Upper lobe of left lung (tissue), 6 donors: ENCODE results near the gene DYNC2I2. TPM values are rescaled to one million over a fixed set of nuclear protein-coding genes. Genes with fewer than 3 reads are reported as not detected.

ENCODE experiments used
- ATAC-seq, 2 donors: fragments of 200-7000 bp; cut with Tn5 transposase; one replicate each; pipeline ENCODE4 v1.9.1; 2022; ENCODE audit warnings: mild to moderate bottlenecking in 2 of 2, moderate library complexity in 2 of 2; ENCODE audit not compliant: low FRiP score in 2 of 2
- DNase-seq, 2 donors: peaks; one replicate each; pipeline ENCODE4 v3.0.0-alpha.2; 2019 to 2020
- H3K27ac ChIP-seq, 4 donors: fragments of 200-600 bp; sonication (generic); one replicate each; pipeline ENCODE4 v1.5.1; 2016 to 2019
- H3K27me3 ChIP-seq, 4 donors: fragments of 200-600 bp; sonication (generic); one replicate each; pipeline ENCODE4 v1.5.1; 2017 to 2019
- H3K36me3 ChIP-seq, 4 donors: fragments of 200-600 bp; sonication (generic); one replicate each; pipeline ENCODE4 v1.5.1; 2016 to 2019
- H3K4me1 ChIP-seq, 4 donors: fragments of 200-600 bp; sonication (generic); one replicate each; pipeline ENCODE4 v1.5.1; 2018 to 2019
- H3K4me3 ChIP-seq, 4 donors: fragments of 200-600 bp; sonication (generic); one replicate each; pipeline ENCODE4 v1.5.1; 2017 to 2019; ENCODE audit warnings: mild to moderate bottlenecking in 2 of 4, moderate library complexity in 1 of 4
- H3K9me3 ChIP-seq, 4 donors: fragments of 200-600 bp; sonication (generic); one replicate each; pipeline ENCODE4 v1.5.1; 2018 to 2019
- EP300 ChIP-seq, 4 donors: sonication (generic); formaldehyde crosslinking; IDR thresholded peaks; one replicate each; pipeline ENCODE4 v1.5.1; 2017; ENCODE audit warnings: antibody characterized with exemption in 4 of 4, control low read depth in 2 of 4
- POLR2A ChIP-seq, 4 donors: fragments of 450-650 bp; IDR thresholded peaks; one replicate each; pipeline ENCODE4 v1.5.1; 2016 to 2017; ENCODE audit warnings: antibody characterized with exemption in 4 of 4, mild to moderate bottlenecking in 2 of 4
- POLR2AphosphoS5 ChIP-seq, 2 donors: sonication (generic); formaldehyde crosslinking; IDR thresholded peaks; one replicate each; pipeline ENCODE4 v1.5.1; 2017; ENCODE audit warnings: antibody characterized with exemption in 2 of 2
- WGBS, 2 donors: methylation state at CpG; one replicate each; pipeline ENCODE4 v1.1.5; 2017 to 2018; 5-methylcytosine and 5-hydroxymethylcytosine counted together
- total RNA-seq, 6 donors: library from RNA; depleted of rRNA in 4 of 6; stranded (reverse); fragments of >200 nt in 4 of 6; gene quantifications; one replicate each; pipeline versions ENCODE4 v1.1.0 to v1.2.1, GENCODE V29; 2016 to 2021
- TF ChIP-seq, protein P1 (sequence below), 6 experiments: fragments of 450-650 bp in 4 of 6; fragments of 200-600 bp in 2 of 6; sonication (generic) in 2 of 6; IDR thresholded peaks; one replicate each; pipeline ENCODE4 v1.5.1; 2016 to 2019; ENCODE audit warnings: antibody characterized with exemption in 6 of 6
- donor health status: DM: no; HTN: no; CAD: no; lungs with moderate emphysema.
- donor health status: DM: no; HTN: yes; CAD: no; lungs with severe emphysema.

Gene DYNC2I2
- total RNA-seq, 6 donors from 2014 or later = 47.8 to 105 (median 76.8) TPM

DNA sequence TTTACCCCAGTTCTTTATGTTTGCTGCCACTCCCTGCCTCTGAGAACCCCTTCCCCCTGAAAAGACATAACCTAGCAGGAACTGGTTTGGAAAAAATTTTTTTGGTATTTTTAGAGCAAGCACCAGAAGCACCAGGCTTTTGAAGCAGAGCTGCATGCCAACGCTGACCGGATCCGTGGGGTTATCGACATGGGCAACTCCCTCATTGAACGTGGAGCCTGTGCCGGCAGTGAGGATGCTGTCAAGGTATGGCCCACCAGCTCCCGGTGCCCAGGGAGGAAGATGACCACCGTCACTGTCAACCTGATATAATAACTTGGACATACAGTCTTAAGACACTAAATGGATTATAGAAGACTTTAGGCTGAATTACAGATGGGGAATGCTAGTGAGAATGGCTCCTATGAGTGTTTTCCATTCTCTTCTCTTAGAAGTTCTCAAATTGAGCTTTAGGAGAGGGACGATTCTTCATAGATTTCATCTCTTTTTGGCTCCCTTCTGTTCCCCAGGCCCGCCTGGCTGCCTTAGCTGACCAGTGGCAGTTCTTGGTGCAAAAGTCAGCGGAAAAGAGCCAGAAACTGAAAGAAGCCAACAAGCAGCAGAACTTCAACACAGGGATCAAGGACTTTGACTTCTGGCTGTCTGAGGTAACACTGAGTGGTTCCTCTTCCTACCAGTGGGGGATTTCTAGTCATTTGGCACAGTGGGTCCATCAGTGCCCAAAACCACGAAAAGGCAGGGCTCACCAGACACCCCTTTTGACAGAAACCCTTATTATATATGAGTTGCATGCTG lies 44.9 kb downstream of the DYNC2I2 start:
- TF ChIP-seq, protein P1, sequence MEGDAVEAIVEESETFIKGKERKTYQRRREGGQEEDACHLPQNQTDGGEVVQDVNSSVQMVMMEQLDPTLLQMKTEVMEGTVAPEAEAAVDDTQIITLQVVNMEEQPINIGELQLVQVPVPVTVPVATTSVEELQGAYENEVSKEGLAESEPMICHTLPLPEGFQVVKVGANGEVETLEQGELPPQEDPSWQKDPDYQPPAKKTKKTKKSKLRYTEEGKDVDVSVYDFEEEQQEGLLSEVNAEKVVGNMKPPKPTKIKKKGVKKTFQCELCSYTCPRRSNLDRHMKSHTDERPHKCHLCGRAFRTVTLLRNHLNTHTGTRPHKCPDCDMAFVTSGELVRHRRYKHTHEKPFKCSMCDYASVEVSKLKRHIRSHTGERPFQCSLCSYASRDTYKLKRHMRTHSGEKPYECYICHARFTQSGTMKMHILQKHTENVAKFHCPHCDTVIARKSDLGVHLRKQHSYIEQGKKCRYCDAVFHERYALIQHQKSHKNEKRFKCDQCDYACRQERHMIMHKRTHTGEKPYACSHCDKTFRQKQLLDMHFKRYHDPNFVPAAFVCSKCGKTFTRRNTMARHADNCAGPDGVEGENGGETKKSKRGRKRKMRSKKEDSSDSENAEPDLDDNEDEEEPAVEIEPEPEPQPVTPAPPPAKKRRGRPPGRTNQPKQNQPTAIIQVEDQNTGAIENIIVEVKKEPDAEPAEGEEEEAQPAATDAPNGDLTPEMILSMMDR (IDR thresholded peaks at IDR 0.05) = no peak
- TF ChIP-seq EP300 (IDR thresholded peaks at IDR 0.05) (no peak), POLR2A (IDR thresholded peaks at IDR 0.05) (no peak)
- DNase-seq = no peak
- Histone ChIP-seq H3K9me3 (no peaks in the 10 kb centered on the region), H3K36me3 (peaks cover 84 to 100% (median 100%) of the 10 kb centered on the region in 4 donors), H3K4me1 (no peaks in the 10 kb centered on the region), H3K27me3 (no peaks in the 10 kb centered on the region), H3K4me3 (no peak overlapping the region), H3K27ac (no peak overlapping the region)
- 96 to 98% methylated on average over 12 of the region's 12 CpGs for WGBS, 2 donors
- ATAC-seq = no peak

- Histone ChIP-seq H3K9me3 (no peaks in the 10 kb centered on the region), H3K27ac (no peak overlapping the region), H3K27me3 (no peaks in the 10 kb centered on the region), H3K36me3 (peaks cover 79 to 100% (median 98%) of the 10 kb centered on the region in 4 donors), H3K4me3 (no peak overlapping the region), H3K4me1 (no peaks in the 10 kb centered on the region)
- ATAC-seq (no peak), DNase-seq (no peak)
- WGBS, 2 donors = 83 to 96% methylated on average over 3 of the region's 3 CpGs
- TF ChIP-seq, protein P1 (IDR thresholded peaks at IDR 0.05) = no peak
- TF ChIP-seq POLR2A (IDR thresholded peaks at IDR 0.05) (no peak), EP300 (IDR thresholded peaks at IDR 0.05) (no peak), POLR2AphosphoS5 (IDR thresholded peaks at IDR 0.05) (no peak)
Observed at GRCh38 chr9:128610897-128611296, 45.8 kb downstream of the DYNC2I2 start.

DNA sequence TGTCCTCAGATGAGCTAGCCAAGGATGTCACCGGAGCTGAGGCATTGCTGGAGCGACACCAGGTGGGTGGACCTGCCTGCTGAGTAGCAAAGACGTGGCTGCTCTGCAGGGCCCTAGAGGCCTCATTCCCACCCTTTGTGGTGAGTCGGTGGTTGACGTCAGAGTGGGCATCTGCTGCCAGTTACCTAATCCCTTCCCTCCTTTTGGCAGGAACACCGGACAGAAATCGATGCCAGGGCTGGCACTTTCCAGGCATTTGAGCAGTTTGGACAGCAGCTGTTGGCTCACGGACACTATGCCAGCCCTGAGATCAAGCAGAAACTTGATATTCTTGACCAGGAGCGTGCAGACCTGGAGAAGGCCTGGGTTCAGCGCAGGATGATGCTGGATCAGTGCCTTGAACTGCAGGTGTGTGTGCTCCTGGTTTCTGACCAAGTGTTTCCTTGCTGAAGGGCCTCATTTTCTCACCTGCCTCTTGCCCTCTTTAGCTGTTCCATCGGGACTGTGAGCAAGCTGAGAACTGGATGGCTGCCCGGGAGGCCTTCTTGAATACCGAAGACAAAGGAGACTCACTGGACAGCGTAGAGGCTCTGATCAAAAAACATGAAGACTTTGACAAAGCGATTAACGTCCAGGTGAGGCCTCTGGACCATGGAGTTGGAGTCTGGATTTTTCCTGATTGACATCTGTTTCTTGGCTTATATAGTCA lies 48.9 kb downstream of the DYNC2I2 start:
- no peak for TF ChIP-seq POLR2AphosphoS5 (IDR thresholded peaks at IDR 0.05)
- TF ChIP-seq, protein P1 (IDR thresholded peaks at IDR 0.05) = no peak
- TF ChIP-seq EP300 (IDR thresholded peaks at IDR 0.05) = no peak
- no peak for TF ChIP-seq POLR2A (IDR thresholded peaks at IDR 0.05)
- Histone ChIP-seq H3K36me3 (peaks cover 74 to 100% (median 98%) of the 10 kb centered on the region in 4 donors), H3K9me3 (no peaks in the 10 kb centered on the region), H3K4me1 (no peaks in the 10 kb centered on the region), H3K4me3 (no peak overlapping the region), H3K27me3 (no peaks in the 10 kb centered on the region), H3K27ac (no peak overlapping the region)
- 83 to 87% methylated on average over 12 to 16 of the region's 16 CpGs for WGBS, 2 donors
- ATAC-seq (no peak), DNase-seq (no peak)

- H3K27me3 ChIP-seq = no peaks in the 10 kb centered on the region
- no peaks in the 10 kb centered on the region for H3K9me3 ChIP-seq
- WGBS, 2 donors = 86 to 99% methylated on average over 3 to 8 of the region's 8 CpGs
- H3K36me3 ChIP-seq = peaks cover 48 to 100% (median 94%) of the 10 kb centered on the region in 4 donors
- ATAC-seq = no peak
- H3K4me1 ChIP-seq = no peaks in the 10 kb centered on the region
- no peak overlapping the region for H3K4me3 ChIP-seq
- no peak for DNase-seq
- no peak overlapping the region for H3K27ac ChIP-seq
- TF ChIP-seq, protein P1 (IDR thresholded peaks at IDR 0.05) = no peak
- TF ChIP-seq POLR2AphosphoS5 (IDR thresholded peaks at IDR 0.05) (no peak), POLR2A (IDR thresholded peaks at IDR 0.05) (no peak), EP300 (IDR thresholded peaks at IDR 0.05) (no peak)
Observed at GRCh38 chr9:128603697-128604096, 53.0 kb downstream of the DYNC2I2 start.
